Esophagus squamous epithelium (tissue), 4 donors: ENCODE data around the gene NECTIN1.

Experiments
- POLR2A ChIP-seq, 4 donors: fragments of 450-650 bp; IDR thresholded peaks; one replicate each; pipeline ENCODE4 v1.6.1; 2017; ENCODE audit warnings: antibody characterized with exemption in 4 of 4, mild to moderate bottlenecking in 4 of 4, moderate library complexity in 3 of 4
- TF ChIP-seq, protein P1 (sequence below), 6 experiments: fragments of 450-650 bp in 4 of 6; fragments of 200-600 bp in 2 of 6; sonication (generic) in 2 of 6; IDR thresholded peaks; one replicate each; pipeline ENCODE4 v1.5.1; 2016 to 2019; ENCODE audit warnings: antibody characterized with exemption in 6 of 6, mild to moderate bottlenecking in 4 of 6, moderate library complexity in 4 of 6

DNA sequence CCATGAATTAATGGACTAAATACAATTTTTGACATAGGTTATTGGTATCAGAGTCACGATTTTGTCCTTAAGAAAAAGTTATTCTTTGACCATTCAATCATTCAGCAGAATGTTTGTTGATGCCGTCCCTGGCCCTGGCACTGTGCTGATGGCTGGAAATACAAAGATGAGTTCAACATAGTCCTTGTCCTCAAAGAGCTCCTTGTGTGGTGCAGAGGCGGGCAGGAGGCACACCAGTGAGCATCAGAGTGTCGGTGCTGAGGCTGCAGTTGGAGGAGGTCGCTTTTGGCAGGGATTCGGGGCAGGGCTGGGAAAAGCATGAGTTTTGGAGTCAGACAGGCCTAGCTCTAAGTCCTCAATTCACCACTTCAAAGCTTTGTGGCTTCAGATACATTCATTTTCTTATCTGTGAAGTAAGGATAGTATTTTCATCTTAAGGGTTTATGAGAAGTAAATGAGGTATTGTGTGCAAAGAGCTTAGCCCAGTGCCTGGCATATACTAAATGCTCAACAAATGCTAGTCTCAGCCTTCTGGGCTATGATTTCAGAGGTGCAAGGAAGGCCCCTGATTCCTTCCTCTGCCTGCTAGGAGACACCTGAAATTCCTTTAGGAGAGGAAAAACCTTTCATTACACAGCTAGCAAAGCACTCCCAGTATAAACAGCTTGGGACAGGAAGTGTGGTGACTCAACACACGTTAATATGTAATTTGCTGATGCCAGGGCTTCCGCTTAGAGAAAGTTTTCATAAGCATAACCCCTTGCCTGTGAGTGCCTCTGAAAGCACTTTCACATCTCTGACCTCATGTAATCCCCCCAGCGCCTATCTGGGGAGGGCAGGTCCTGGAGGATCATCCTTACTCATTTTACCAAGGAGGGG lies 113.8 kb downstream of the NECTIN1 start:
- no peak for TF ChIP-seq POLR2A (IDR thresholded peaks at IDR 0.05)
- TF ChIP-seq, protein P1, sequence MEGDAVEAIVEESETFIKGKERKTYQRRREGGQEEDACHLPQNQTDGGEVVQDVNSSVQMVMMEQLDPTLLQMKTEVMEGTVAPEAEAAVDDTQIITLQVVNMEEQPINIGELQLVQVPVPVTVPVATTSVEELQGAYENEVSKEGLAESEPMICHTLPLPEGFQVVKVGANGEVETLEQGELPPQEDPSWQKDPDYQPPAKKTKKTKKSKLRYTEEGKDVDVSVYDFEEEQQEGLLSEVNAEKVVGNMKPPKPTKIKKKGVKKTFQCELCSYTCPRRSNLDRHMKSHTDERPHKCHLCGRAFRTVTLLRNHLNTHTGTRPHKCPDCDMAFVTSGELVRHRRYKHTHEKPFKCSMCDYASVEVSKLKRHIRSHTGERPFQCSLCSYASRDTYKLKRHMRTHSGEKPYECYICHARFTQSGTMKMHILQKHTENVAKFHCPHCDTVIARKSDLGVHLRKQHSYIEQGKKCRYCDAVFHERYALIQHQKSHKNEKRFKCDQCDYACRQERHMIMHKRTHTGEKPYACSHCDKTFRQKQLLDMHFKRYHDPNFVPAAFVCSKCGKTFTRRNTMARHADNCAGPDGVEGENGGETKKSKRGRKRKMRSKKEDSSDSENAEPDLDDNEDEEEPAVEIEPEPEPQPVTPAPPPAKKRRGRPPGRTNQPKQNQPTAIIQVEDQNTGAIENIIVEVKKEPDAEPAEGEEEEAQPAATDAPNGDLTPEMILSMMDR (IDR thresholded peaks at IDR 0.05): no peak
